Hepatic stellate cell (primary cell): ENCODE measurements around the gene TYMS.
A peak's percentile ranks its signal among the peaks of the same experiment; 100 is the strongest.

Source experiments
- DNase-seq: peaks from one replicate; pipeline ENCODE4 v3.0.0; 2011; ENCODE audit warnings: low spot score

Gene TYMS

DNA sequence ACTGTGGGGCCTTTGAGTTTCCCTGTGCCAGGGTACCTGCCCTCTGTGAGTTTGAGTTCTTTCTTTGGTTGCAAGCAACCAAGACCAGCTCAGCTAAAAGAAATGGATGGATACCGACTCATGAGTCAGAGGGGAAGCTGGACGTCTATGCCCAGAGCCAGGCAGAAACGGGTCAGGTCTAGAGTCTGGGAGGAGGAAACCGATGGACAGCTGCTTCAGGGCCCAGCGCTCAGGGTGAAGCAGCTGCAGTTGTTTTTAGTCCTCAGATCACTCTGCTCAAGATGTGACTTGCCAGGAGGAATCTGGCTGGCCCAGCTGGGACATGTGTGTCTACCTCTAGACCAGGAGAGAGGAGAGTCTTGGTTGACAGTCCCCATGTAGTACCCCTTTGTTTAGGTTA is 10.1 kb upstream of the TYMS start:
- no peak for DNase-seq

DNA sequence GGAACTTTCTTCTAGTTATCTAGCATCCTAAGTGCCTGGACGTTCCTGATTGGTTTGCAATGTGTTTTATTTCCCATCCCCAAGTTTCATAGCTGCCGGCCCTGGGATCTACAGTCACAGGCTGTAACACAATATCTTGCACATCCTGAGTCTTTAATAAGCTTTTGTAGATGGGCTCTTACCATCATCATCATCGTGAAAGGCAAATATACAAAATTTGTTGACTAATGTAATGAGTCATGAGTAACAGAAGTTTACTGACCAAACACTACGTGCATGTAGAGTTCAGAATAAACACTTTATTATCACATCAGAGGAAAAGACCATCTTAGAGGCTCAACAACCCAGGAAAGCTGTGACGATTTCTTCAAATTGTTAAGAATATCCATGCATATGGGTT is 8.1 kb upstream of the TYMS start:
- no peak for DNase-seq

DNA sequence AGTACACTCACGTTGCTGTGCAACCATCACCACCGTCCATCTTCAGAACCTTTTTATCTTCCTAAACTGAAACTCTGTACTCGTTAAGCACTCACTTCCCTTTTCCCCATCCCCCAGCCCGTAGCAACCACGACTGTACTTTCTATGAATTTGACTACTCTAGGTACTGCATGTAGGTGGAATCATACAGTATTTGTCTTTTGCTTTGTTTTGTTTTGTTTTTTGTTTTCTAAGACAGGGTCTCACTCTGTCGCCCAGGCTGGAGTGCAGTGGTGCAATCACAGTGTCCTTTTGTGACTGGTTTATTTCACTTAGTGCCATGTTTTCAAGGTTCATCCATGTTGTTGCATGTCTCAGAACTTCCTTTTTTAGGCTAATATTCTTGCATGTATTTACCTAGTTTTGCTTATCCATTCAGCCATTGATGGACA is 7.0 kb upstream of the TYMS start:
- DNase-seq, result no peak

DNA sequence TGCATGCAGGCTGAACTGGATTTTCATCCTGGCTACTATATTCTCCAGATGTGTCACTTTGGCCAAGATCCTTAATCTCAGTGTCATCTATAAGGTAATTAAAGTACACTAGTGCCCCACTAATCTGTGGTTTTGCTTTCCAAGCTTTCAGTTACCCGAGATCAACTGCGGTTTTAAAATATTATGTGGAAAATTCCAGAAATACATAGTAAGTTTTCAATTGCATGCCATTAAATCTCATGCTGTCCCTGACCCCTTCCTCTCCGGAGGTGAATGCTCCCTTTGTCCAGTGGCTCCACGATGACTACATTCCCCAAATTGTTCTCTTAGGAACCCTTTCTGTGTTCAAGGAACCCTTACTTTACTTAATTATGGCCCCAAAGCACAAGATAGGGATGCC is 5.3 kb upstream of the TYMS start:
- no peak for DNase-seq

DNA sequence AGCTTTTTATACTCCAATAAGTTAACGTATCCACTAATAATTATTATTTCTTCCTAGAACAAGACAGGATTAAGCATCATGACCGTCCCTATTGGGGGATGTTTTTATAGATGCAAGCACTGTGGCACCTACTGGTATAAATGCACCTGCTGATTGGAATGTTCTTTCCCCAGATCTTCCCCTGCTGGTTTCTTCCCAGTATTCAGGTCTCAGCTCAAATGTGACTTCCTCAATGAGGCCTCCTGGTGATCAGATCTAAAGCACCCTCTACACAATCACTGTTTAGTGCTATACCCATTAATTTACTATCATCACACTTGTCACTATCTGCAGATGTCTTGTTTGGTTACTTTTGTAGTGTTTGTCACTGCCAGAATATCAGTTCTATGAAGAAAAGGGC is 3.9 kb upstream of the TYMS start:
- no peak for DNase-seq

DNA sequence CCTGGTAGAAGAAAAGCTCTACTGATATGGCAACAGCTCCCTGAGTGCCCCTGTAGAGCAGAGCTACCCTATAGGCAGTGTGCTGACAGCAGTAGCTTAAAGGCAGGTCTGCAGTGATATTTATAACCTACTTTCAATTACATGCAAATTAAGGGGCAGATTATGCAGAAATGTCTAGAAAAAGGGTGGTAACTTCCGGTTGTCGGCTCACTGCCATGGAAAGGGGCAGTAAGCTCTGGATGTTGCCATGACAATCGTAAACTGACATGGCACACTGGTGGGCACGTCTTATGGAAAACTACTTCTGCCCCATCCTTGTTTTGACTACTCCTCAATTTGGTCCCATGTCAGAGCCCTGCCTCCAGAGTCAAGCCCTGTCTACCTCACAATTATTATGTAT is 2.9 kb upstream of the TYMS start:
- no peak for DNase-seq

DNA sequence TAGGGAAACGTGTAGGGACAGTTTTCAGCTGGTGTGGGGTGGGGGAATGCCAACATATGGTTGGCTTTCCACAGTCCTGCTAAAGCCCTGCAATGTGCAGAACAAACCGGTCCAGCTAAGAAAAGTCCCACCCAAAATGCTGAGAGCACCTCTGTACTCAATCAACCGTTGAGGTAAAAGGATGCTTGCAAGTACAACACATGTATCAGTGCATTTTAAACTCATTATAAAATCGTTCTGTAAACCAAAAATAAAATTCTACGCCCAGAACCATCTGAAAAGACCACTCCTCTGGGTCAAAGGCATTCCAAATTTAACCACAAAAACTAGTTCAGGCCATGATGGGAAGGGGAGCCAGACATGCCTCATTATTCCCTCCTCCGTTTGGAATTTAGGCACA is 2.0 kb upstream of the TYMS start:
- no peak for DNase-seq

DNA sequence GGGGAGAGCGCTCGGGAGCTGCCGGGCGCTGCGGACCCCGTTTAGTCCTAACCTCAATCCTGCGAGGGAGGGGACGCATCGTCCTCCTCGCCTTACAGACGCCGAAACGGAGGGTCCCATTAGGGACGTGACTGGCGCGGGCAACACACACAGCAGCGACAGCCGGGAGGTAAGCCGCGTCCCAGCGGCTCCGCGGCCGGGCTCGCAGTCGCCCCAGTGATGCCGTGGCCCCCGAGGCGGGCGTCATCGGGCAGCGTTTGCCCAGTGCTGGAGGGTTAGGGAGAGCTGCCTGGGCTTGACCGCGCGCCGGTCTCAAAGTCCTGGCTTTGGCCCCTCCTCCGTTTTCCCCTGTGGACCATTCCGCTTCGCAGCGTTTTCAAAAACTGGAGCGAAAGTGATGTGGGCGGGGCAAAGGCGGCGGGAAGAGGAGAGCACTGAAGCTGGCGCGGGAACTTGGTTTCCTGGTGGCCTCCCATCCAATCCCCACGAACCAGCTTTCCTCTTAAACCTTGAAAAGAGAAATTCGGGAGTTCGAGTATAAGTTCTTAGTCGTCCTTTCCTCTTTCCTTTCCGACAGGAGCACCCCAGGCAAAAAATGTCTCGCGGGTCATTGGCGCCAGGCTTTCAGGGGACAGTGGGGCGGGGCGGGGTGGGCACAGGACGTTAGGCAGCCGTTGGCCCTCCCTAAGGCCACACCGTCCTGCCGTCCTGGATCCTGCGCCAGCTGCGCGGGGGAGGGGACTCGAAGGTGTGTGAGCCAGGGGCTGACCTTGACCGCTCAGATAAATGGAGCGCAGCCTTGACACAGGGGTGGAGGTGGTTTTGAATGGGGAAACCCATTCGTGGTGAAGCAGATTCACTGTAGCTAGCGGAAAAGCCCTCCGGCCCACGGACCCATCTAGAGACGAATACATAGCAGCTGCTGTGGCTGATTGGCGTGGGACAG is 821 bp downstream of the TYMS start:
- peak; percentile 88 for DNase-seq

DNA sequence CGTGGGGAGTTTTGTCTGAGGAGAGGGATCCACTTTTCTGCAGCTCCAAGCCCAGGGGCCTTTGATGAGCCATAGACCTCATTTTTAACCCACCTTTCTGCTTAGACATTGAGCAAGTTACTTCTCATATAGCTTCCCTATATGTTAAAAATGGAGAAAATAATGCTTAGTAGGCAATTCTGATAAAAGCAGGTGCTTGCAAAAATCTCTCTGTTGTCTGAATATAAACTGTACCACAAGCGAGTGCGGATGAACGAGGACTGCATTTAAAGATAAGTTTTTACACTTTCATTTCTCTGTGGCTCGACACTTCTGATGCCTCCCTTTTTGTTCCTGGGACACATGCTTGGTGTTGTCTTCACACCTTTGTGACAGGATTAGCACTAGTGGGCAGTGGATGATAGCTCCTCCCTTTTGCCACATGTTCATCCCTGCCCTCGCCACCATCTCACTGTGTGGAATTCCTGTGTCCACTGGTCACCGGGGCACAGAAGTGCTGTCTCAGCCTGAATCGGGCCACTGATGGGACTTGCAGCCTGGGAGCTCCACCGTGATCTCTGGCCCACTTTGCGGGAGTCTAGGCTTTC is 1.6 kb downstream of the TYMS start:
- no peak for DNase-seq

DNA sequence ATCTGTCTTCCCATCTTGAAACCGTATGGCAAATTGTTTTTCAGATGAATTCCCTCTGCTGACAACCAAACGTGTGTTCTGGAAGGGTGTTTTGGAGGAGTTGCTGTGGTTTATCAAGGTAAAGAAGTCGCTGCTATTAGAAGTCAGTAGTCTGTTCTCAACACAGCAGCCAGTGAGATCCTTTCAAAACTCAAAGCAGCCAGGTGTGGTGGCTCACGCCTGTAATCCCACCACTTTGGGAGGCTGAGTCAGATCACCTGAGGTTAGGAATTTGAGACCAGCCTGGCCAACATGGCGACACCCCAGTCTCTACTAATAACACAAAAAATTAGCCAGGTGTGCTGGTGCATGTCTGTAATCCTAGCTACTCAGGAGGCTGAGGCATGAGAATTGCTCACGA is 2.1 kb downstream of the TYMS start:
- DNase-seq, result no peak

DNA sequence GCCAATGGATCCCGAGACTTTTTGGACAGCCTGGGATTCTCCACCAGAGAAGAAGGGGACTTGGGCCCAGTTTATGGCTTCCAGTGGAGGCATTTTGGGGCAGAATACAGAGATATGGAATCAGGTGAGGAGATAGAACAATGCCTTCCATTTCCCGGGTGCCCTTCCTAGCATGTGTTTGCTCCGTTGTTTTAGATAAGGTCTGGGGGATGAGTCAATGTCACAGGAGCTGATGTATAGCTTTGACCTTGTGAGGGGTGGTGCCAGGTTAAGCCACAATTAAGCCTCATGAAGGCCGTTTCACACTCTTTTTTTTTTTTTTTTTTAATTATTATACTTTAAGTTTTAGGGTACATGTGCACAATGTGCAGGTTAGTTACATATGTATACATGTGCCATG is 4.7 kb downstream of the TYMS start:
- no peak for DNase-seq

DNA sequence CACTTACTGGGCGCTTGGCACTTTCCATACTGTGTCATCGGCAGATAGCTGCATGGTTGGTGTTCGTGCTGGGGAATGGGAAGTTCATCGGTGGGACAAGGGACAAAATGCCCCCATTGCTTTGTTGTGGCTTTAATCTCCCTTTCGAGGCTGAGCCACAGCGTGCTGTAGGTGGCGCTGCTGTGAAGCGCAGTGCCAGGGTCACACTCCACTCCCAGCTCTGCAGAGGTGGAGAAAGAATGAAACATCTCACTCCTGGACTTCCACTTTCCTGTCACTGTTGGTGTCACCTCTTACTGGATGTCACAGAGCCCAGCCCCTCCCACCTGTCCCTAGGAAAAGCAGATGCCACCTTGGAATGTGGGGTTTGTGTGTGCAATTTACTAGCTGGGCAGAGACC is 8.7 kb downstream of the TYMS start:
- DNase-seq, result no peak

DNA sequence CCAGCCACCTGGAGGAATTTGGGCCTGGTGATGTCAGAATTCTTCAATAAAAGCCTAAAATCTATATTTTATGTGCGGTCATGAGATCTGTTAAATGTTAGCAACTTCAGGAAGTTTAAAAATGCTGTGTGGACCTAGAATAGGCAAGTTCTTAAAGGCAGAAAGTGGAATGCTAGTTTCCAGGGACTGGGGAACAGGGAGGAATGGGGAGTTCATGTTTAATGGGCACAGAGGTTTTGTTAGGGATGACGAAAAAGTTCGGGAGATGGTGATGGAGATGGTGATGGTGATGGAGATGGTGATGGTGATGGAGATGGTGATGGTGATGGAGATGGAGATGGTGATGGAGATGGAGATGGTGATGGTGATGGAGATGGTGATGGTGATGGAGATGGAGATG is 9.2 kb downstream of the TYMS start:
- no peak for DNase-seq

DNA sequence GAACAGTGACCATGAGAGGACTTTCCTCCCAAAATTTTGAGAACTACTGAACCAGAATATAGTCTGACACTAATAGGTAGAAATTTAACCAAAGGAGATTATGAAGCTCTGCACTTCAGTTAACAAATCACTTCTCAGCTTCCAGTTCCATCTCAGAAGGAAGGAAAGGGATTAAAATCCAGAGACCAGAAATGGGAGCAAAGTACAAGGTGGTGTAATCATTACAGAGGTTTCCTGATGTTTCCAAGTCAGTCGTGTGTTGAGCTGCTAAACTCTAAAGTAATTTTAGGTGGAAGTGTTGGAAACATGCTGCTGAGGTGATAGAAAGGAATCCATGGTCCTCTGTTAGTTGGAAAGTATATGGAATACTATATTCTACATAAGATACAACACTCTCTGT is 10.8 kb downstream of the TYMS start:
- no peak for DNase-seq

DNA sequence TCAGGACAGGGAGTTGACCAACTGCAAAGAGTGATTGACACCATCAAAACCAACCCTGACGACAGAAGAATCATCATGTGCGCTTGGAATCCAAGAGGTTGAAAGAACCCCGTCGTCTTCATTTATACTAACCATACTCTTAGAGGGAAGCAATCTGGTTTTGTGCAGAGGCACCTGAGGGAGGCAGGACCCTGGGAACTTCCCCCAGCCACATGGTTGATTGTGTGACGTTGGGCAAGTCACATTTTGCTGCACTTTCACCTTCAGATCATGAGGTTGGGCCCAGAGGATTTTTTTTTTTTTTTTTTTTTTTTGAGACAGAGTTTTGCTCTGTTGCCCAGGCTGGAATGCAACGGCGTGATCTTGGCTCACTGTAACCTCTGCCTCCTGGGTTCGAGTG is 11.6 kb downstream of the TYMS start:
- DNase-seq, result no peak

DNA sequence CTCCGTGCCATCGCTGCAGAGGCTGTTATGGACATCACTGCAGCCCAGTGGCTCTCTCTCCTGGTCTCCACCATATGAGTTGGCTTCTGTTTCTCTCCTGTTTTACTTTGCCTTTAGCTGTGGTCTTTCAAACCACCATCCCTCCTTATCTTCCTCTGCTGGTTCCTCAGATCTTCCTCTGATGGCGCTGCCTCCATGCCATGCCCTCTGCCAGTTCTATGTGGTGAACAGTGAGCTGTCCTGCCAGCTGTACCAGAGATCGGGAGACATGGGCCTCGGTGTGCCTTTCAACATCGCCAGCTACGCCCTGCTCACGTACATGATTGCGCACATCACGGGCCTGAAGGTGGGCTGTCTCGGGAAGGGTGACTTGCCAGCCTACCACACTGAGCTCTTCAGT is 13.1 kb downstream of the TYMS start:
- no peak for DNase-seq

DNA sequence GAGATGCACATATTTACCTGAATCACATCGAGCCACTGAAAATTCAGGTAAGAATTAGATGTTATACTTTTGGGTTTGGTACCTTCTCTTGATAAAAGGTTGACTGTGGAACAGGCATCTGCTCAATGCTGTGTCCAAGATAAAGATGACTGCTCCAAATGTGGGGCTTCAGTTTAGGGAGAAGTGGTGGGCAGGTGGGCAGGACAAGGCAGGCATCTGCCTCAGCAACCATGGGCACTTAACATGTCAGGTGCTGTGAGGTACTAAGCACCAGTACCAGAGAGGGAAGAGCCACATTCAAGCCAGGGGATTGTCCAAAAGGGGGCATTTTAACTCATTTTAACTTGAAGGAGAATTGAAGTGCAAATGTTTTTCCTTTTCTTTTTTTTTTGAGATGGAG is 14.0 kb downstream of the TYMS start:
- DNase-seq, result no peak

DNA sequence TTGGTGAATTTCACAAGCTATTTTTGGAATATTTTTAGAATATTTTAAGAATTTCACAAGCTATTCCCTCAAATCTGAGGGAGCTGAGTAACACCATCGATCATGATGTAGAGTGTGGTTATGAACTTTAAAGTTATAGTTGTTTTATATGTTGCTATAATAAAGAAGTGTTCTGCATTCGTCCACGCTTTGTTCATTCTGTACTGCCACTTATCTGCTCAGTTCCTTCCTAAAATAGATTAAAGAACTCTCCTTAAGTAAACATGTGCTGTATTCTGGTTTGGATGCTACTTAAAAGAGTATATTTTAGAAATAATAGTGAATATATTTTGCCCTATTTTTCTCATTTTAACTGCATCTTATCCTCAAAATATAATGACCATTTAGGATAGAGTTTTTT is 15.9 kb downstream of the TYMS start:
- no peak for DNase-seq

DNA sequence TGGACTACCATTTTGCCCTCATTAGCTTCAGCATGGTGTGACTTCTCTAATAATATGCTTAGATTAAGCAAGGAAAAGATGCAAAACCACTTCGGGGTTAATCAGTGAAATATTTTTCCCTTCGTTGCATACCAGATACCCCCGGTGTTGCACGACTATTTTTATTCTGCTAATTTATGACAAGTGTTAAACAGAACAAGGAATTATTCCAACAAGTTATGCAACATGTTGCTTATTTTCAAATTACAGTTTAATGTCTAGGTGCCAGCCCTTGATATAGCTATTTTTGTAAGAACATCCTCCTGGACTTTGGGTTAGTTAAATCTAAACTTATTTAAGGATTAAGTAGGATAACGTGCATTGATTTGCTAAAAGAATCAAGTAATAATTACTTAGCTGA is 16.3 kb downstream of the TYMS start:
- no peak for DNase-seq

DNA sequence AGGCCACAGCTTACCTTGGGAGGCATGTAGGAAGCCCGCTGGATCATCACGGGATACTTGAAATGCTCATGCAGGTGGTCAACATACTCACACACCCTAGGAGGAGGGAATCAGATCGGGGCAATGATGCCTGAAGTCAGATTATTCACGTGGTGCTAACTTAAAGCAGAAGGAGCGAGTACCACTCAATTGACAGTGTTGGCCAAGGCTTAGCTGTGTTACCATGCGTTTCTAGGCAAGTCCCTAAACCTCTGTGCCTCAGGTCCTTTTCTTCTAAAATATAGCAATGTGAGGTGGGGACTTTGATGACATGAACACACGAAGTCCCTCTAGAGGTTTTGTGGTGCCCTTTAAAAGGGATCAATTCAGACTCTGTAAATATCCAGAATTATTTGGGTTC is 17.9 kb downstream of the TYMS start:
- no peak for DNase-seq

DNA sequence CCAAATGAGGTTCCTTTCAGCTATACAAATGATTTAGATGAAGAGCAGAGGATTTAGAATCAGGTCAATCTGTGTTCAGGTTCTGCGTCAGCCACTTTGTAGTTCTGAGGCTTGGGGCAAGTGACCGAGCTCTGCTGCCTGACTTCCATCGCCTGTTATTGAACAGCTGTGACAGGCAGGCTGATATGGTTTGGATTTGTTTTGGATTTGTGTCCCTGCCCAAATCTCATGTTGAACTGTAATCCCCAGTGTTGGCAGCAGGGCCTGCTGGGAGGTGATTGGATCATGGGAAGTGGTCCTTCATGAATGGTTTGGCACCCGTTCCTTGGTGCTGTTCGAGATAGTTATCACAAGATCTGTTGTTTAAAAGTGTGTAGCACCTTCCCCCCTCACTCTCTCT is 18.6 kb downstream of the TYMS start:
- no peak for DNase-seq

DNA sequence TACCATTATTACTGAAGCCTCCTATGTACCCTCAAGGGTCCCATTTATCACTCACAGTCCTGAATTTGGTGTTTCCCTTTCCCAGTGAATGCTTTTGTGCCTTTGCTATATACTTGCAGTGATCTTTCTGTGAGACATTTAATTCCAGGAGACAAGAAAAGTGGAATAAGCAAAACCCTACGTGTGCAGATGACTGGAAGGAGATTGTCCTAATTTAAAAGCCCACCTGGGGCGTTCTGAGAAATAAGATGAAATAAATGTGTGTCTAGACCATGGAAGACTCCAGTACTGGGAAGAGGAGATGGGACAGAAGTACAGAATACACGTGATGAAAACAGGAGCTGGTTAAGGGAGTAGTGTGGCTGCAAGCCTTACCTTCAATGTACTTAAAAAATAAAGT is 19.3 kb downstream of the TYMS start:
- no peak for DNase-seq

DNA sequence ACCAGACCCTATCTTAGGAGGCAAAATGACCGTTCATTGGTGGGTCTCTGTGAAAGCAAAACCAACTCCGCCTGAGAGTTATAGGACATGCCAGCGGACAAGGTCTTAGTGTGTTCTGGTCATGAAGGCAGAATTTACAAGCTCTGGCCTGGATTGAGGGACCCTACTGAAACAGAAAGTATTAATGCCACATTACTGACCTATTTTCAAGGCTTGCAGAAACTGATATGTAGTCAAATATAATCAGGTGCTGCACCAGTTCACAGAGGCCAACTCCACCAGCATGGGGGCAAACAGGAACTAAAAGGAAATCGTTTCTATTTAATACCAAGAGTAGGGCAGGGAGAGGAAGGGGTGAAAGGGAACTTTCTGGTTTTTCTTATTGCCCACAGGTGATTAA is 19.7 kb downstream of the TYMS start:
- no peak for DNase-seq

DNA sequence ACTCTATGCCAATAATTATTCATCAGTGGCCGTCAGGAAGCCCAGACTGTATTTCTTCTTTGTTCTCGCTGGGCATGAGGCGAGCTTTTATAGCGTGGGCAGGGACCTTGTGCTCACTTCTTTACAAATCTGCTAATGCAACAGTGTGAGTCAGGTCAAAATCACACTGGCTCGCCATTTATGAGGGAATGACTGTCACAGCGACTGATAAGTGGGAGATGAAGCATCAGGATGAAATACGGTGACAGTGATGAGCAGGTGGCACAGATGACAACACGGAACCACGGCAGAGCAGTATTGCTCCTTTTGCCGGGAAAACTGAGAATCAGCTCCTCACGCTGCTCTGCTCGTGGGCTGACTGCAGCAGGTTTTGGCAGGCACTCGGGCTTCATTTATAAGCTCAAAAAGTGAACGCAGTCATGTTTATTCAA is 20.5 kb downstream of the TYMS start:
- no peak for DNase-seq
